NT2/D1 (cell line): Measurements from ENCODE around the gene DCLRE1C.

Source experiments
- YY1 ChIP-seq: IDR thresholded peaks from 2 replicates; pipeline ENCODE4 v1.6.1; 2011; ENCODE audit not compliant: insufficient read length, insufficient read depth
- ZNF274 ChIP-seq: IDR thresholded peaks from 2 replicates; pipeline ENCODE4 v1.6.1; 2011; ENCODE audit warnings: mild to moderate bottlenecking, low read depth, low read length

DNA sequence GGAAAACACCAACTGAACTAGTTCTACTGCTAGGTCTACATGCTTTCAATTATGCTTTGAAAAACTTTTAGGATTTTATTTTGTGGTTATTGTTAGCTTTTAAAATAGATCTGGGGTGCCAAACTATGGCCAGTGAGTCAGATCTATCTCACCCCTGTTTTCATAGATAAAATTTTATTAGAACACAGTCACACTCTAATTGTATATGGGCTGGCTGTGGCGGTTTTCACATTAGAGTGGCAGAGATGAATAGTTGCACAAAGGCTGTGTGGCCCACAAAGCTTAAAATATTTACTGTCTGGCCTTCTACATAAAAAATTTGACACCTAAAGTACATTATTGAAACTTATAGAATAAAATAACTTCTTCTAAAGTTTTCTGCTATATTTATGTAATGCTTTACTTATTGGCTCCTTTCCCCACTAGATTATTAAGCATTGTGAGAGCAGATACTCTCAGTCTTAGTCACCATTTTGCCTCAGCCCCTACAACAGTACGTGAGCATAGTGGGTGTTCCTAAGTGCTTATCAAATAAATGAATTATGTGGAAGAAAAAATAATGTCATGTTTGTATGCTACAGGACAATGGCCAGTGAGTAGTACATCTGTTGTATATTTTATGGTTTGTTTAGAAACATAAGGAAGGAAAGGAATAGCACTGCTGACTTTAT is 80.7 kb downstream of the DCLRE1C start:
- TF ChIP-seq ZNF274 (no peak), YY1 (no peak)
